ENCODE results near the gene MFSD12.

GRCh38 chr19:3524078-3524842 is 33.1 kb downstream of the MFSD12 start:
- TF ChIP-seq, protein P1, sequence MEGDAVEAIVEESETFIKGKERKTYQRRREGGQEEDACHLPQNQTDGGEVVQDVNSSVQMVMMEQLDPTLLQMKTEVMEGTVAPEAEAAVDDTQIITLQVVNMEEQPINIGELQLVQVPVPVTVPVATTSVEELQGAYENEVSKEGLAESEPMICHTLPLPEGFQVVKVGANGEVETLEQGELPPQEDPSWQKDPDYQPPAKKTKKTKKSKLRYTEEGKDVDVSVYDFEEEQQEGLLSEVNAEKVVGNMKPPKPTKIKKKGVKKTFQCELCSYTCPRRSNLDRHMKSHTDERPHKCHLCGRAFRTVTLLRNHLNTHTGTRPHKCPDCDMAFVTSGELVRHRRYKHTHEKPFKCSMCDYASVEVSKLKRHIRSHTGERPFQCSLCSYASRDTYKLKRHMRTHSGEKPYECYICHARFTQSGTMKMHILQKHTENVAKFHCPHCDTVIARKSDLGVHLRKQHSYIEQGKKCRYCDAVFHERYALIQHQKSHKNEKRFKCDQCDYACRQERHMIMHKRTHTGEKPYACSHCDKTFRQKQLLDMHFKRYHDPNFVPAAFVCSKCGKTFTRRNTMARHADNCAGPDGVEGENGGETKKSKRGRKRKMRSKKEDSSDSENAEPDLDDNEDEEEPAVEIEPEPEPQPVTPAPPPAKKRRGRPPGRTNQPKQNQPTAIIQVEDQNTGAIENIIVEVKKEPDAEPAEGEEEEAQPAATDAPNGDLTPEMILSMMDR (IDR thresholded peaks at IDR 0.05) = no peak
- TF ChIP-seq POLR2A (IDR thresholded peaks at IDR 0.05) = no peak

Data from gastroesophageal sphincter (tissue), 3 donors.